HG02973 (cell line): Measurements from ENCODE around the gene HLX.

ENCODE experiments used
- ATAC-seq: cut with Tn5 transposase; IDR thresholded peaks from one replicate; pipeline ENCODE4 v1.9.1; 2021; ENCODE audit warnings: moderate library complexity; ENCODE audit not compliant: unreplicated experiment

Gene HLX

DNA sequence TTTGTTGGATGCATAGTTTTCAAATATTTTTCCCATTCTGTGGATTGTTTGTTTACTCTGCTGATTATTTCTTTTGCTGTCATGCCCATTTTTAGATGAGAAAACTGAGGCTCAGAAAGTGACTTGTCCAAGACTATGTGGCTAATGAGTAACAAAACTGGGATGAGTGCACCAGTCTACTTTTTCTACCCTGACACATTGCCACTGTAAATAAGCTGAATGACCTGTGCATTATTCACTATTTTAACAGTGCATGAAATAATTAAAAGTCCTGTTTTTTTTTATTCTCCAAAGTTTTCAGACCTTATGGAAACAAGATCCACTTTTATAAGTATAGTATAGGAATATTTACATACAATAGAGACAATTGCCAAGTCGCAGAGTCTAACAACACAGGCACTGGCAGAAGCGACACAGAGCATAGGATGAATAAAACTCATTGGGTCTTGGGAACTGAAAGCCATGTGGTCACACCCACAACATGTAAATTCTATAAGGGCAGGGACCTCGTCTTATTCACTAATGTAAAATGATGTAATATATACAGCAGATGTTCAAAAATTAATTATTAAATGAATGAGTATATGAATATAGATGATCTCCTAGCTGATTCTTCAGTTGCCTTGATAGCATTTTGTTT is 45.2 kb downstream of the HLX start:
- ATAC-seq = no peak

DNA sequence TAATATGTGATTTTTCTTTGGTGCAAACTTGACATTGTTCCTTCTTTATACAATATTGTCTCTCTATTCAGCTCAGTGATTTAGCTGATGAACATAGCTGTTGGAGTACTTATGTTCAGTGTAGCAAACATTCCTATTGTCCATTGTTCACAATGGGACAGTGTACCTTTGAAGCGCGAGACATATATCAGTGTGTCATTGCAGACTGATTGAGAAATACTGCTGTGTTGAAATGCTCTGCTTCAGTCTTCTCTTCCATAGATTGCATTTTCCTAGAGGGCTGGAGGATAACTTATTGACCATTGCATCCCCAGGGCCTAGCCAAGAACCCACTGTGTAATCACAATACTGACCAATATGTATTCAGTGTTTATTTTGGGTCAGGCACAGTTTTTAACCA is 46.5 kb downstream of the HLX start:
- ATAC-seq = no peak

DNA sequence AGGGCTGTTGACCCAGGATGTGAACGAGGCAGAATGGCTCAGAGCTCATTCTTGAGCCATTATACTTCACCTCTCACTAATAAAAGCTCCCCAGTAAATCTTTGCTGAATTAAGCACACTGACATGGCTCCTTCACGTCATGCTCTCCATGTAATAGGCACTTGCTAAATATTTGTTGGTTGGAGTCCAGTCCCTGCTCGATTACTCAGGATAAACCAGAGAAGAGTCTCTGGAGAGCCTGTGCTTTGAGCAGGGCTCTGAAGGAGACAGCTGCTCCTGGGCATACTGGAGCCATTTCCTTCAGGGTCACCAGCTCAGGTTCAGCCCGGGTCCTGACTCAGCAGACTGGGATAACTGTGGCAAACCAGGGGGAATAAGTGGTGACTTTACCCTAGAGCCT is 46.9 kb downstream of the HLX start:
- no peak for ATAC-seq

DNA sequence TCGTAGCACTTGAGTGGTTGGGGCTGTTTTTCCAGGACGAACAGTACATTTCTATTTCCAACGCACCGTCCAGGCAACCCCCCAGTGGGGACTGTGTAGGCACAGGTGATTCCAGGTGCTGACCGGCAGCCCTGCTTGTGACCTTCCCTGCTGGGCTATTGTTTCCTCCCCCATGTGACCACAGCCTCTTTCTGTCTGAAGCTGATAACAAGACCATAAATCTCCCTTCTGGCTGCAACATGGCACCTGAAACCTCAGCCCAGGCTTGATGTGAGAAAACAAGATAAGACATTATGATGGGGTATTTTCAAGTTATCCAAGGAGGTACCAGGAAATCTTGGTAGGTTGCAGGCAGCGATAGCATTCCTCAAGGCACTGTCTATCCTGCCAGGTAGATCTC is 48.2 kb downstream of the HLX start:
- ATAC-seq = no peak

DNA sequence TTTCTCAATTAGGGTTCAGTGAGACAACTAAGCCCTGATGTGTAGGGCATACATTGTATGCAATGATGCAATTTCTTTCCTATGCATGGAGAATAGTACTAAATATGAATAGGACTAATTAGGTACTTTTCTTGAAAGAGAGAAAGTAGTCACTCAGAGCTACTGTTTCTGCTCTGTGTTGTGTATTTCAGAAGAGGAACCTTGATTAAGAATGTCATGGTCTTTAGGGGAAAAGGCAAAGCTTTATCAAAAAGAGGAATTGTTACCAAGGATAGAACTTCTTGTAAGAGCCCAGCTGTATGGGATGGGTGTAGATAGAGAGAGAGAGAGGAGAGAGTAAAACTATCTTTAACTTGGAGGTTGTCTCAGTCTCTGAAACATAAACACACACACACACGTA is 49.1 kb downstream of the HLX start:
- ATAC-seq = no peak

DNA sequence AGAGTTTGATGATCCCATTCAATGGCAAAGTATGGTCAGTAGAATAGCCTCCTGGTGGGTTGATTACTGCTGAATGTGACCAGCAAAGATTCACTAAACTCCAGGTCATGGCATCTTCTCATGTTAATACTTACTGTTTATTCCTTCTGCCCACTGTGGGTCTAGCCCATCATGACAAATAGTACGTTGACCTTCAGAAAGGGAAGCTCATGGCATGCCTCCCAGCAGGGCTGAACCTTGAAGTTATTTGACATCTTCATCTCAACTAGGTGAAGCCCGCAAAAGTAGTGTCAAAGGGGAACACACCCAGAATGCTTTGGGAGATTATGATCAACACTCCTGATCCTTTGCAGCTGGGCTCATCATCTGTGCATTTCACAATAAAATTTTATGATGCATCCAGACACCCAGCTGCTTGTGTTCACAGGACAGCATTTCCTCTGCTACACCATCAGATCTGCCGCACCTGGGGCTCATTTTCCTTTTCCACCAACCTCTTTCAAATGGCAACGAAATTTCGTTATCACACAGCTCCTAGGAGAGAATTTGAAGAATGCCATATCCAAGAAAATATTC is 49.6 kb downstream of the HLX start:
- no peak for ATAC-seq

DNA sequence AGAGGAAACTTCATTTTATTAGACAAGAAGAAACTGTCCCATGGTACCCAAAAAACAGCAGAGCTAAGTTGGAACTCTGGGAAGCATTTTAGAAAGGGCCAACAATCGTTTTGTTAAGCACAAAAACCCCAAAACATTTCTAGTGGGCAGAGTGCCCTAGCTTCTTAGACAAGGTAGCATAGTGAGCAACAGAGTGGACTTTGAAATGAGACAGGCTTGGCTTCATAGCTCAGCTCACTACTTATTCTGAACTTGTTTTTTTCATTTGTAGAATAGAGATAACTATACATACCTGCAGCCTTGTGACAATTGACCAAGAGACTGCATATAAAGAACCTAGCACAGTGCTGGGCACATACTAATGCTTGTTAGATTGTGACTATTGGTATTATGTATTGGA is 50.1 kb downstream of the HLX start:
- ATAC-seq = no peak
